ENCODE measurements around the gene CBX5.

- TF ChIP-seq EZH2phosphoT487 (IDR thresholded peaks at IDR 0.05; ENCODE audit: insufficient read depth, low read depth) (no peak), EZH2 (IDR thresholded peaks at IDR 0.05; ENCODE audit: insufficient read depth, poor library complexity, severe bottlenecking) (no peak)
Observed at GRCh38 chr12:54249489-54249888, 30.4 kb downstream of the CBX5 start.

Data from GM23248 (cell line).